Measurements from ENCODE around the gene STMN3.
"Not testable (repeated sequence)": the region's sequence is repeated elsewhere in the genome, so short reads cannot be mapped to it uniquely, and the experiment has no call there.

The STMN3 gene

DNA sequence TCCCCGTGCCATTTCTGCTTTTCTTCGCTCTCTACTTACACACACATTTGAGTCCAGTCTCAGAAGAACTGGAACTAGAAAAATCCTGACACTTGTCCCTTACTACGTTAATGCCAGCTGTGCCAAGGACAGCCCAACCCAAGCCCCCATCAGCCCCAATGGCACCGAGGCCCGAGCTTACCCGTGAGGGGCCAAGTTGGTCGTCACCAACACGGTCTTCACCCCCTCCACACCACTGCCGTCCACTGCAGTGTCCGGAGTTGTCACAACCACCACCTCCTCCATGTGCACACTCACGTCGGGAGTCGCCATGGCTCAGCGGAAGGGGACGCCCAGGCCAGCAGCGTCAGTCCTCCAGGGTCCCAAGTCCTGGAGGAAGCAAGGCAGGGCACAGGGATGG is 34.1 kb downstream of the STMN3 start:
- Histone ChIP-seq H3K36me3 (ENCODE audit: insufficient read depth) (0 out of 2 replicates have a peak, but pooled peaks cover 3% of the 10 kb centered on the region), H3K27me3 (ENCODE audit: insufficient read depth, low read depth) (no peaks in the 10 kb centered on the region), H3K79me2 (ENCODE audit: insufficient read depth, low read depth) (peaks cover 42% of the 10 kb centered on the region), H3K27ac (no peak overlapping the region), H3K4me2 (no peak overlapping the region), H2AFZ (ENCODE audit: low read depth) (no peak overlapping the region), H3K4me1 (ENCODE audit: low read depth, poor library complexity, severe bottlenecking) (no peaks in the 10 kb centered on the region), H4K20me1 (ENCODE audit: insufficient read depth) (no peaks in the 10 kb centered on the region), H3K9ac (no peak overlapping the region), H3K4me3 (IDR thresholded peaks at IDR 0.05; ENCODE audit: insufficient read depth, low read depth, low read length) (no peak overlapping the region)
- TF ChIP-seq, protein P1, sequence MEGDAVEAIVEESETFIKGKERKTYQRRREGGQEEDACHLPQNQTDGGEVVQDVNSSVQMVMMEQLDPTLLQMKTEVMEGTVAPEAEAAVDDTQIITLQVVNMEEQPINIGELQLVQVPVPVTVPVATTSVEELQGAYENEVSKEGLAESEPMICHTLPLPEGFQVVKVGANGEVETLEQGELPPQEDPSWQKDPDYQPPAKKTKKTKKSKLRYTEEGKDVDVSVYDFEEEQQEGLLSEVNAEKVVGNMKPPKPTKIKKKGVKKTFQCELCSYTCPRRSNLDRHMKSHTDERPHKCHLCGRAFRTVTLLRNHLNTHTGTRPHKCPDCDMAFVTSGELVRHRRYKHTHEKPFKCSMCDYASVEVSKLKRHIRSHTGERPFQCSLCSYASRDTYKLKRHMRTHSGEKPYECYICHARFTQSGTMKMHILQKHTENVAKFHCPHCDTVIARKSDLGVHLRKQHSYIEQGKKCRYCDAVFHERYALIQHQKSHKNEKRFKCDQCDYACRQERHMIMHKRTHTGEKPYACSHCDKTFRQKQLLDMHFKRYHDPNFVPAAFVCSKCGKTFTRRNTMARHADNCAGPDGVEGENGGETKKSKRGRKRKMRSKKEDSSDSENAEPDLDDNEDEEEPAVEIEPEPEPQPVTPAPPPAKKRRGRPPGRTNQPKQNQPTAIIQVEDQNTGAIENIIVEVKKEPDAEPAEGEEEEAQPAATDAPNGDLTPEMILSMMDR (conservative IDR thresholded peaks at IDR 0.05; ENCODE audit: low read depth, low read length): no peak

DNA sequence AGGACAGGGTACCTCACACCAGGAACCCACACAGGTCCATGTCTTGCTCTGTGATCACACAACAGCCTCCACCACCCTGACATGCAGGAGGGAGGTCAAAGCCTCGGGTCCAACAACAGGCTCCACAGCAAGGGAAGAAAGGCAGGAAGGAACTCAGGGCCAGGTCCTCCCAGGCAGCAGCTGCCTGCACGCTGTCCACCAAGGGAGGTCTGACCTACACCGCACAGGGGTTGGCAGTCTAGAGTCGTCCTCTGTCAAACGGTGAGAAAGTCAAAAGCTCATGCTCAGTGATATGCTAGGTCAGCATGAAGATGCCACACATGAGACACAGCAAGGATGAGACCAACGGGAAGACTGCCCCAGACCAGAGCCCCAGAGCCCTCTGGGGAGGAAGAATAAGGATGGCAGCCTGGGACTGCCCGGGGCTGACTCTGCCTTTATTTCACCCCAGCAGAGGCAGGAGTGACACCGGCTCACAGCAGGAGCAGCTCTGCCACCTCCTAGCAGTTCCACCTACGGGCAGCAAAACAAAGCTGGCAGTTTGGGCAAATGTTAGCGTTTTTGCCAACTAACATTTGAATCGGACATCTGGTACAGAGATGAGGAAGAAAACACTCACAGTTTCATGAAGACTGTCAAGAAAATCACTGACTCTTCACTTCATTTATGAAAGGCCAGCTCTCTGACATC is 34.8 kb downstream of the STMN3 start:
- H3K27ac ChIP-seq: no peak overlapping the region
- no peaks in the 10 kb centered on the region for H4K20me1 ChIP-seq (ENCODE audit: insufficient read depth)
- no peak overlapping the region for H3K4me3 ChIP-seq (IDR thresholded peaks at IDR 0.05; ENCODE audit: insufficient read depth, low read depth, low read length)
- no peak overlapping the region for H3K9ac ChIP-seq
- H2AFZ ChIP-seq (ENCODE audit: low read depth): no peak overlapping the region
- H3K36me3 ChIP-seq (ENCODE audit: insufficient read depth): 0 out of 2 replicates have a peak, but pooled peaks cover 3% of the 10 kb centered on the region
- peaks cover 35% of the 10 kb centered on the region for H3K79me2 ChIP-seq (ENCODE audit: insufficient read depth, low read depth)
- no peaks in the 10 kb centered on the region for H3K27me3 ChIP-seq (ENCODE audit: insufficient read depth, low read depth)
- no peaks in the 10 kb centered on the region for H3K4me1 ChIP-seq (ENCODE audit: low read depth, poor library complexity, severe bottlenecking)
- TF ChIP-seq, protein P1 (conservative IDR thresholded peaks at IDR 0.05; ENCODE audit: low read depth, low read length): no peak
- no peak overlapping the region for H3K4me2 ChIP-seq

- TF ChIP-seq, protein P1 (conservative IDR thresholded peaks at IDR 0.05; ENCODE audit: low read depth, low read length): no peak
- no peak overlapping the region for H3K9ac ChIP-seq
- 0 out of 2 replicates have a peak, but pooled peaks cover 3% of the 10 kb centered on the region for H3K36me3 ChIP-seq (ENCODE audit: insufficient read depth)
- no peaks in the 10 kb centered on the region for H3K4me1 ChIP-seq (ENCODE audit: low read depth, poor library complexity, severe bottlenecking)
- H4K20me1 ChIP-seq (ENCODE audit: insufficient read depth): no peaks in the 10 kb centered on the region
- H3K27me3 ChIP-seq (ENCODE audit: insufficient read depth, low read depth): no peaks in the 10 kb centered on the region
- H3K79me2 ChIP-seq (ENCODE audit: insufficient read depth, low read depth): peaks cover 31% of the 10 kb centered on the region
- no peak overlapping the region for H3K27ac ChIP-seq
- no peak overlapping the region for H2AFZ ChIP-seq (ENCODE audit: low read depth)
- no peak overlapping the region for H3K4me3 ChIP-seq (IDR thresholded peaks at IDR 0.05; ENCODE audit: insufficient read depth, low read depth, low read length)
- no peak overlapping the region for H3K4me2 ChIP-seq
Observed at GRCh38 chr20:63617876-63618265, 35.4 kb downstream of the STMN3 start.

DNA sequence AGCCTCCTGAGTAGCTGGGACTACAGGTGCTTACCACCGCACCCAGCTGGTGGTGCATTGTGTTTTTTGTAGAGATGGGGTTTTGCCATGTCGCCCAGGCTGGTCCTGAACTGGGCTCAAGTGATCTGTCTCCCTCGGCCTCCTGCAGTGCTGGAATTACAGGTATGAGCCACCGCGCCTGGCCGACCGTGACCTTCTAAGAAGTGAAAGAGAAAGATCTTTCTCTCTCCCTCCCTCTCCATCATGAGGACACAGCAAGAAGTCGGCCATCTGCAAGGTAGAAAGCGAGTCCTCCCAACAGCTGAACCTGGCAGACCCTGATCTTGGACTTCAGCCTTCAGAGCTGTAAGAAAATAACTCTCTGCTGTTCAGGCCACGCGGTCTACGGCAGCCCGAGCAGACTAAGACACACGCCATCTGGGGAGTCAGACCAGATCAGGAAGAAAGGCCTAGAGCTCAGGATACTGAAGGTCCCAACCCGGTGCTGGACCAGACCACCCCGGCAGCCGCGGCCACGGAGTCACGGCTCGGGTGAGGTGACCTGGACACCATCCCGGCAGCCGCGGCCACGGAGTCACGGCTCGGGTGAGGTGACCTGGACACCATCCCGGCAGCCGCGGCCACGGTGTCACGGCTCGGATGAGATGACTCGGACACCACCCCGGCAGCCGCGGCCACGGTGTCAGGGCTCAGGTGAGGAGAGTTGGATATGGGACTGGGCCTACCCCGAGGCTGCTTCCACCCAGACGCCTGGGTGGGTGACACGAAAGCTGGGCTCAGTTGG is 35.9 kb downstream of the STMN3 start:
- Histone ChIP-seq H3K79me2 (ENCODE audit: insufficient read depth, low read depth) (peaks cover 25% of the 10 kb centered on the region), H3K4me2 (no peak overlapping the region), H2AFZ (ENCODE audit: low read depth) (no peak overlapping the region), H3K4me1 (ENCODE audit: low read depth, poor library complexity, severe bottlenecking) (no peaks in the 10 kb centered on the region), H3K27me3 (ENCODE audit: insufficient read depth, low read depth) (no peaks in the 10 kb centered on the region), H4K20me1 (ENCODE audit: insufficient read depth) (no peaks in the 10 kb centered on the region), H3K9ac (no peak overlapping the region), H3K4me3 (IDR thresholded peaks at IDR 0.05; ENCODE audit: insufficient read depth, low read depth, low read length) (no peak overlapping the region), H3K36me3 (ENCODE audit: insufficient read depth) (0 out of 2 replicates have a peak, but pooled peaks cover 3% of the 10 kb centered on the region), H3K27ac (no peak overlapping the region)
- TF ChIP-seq, protein P1 (conservative IDR thresholded peaks at IDR 0.05; ENCODE audit: low read depth, low read length): no peak

DNA sequence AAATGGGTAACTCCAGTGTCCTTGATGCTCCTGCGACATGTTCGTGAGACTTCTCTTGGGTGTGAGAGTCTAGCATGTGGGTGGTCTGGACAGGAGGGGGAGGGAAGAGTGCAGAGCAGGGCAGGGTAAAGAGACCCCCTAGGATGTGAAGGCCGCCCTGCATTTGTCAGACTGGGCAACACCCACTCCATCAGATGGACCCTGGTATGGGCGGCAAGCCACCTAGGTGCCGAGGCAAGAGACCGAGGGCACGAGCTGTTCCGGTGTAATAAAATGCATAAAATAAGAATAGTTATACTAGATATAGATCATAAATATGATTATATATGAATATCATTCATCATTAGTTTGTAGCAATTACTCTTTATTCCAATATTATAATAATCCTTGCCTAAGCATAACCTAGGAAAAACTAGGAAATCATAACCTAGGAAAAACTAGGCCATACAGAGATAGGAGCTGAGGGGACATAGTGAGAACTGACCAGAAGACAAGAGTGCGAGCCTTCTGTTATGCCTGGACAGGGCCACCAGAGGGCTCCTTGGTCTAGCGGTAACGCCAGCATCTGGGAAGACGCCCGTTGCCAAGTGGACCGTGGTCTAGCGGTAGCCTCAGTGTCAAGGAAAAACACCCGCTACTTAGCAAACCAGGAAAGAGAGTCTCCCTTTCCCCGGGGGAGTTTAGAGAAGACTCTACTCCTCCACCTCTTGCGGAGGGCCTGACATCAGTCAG is 39.2 kb downstream of the STMN3 start:
- H3K36me3 ChIP-seq (ENCODE audit: insufficient read depth); H3K4me3 ChIP-seq (IDR thresholded peaks at IDR 0.05; ENCODE audit: insufficient read depth, low read depth, low read length): not testable (repeated sequence)

More for the DNA sequence above, 39.2 kb downstream of the STMN3 start:
- not testable (repeated sequence) for H2AFZ ChIP-seq (ENCODE audit: low read depth); H3K4me1 ChIP-seq (ENCODE audit: low read depth, poor library complexity, severe bottlenecking); H3K9ac ChIP-seq; H3K4me2 ChIP-seq; H3K27me3 ChIP-seq (ENCODE audit: insufficient read depth, low read depth); H4K20me1 ChIP-seq (ENCODE audit: insufficient read depth); H3K79me2 ChIP-seq (ENCODE audit: insufficient read depth, low read depth); H3K27ac ChIP-seq
